ENCODE results near the gene EDDM13. TPM values are rescaled to one million over a fixed set of nuclear protein-coding genes. Genes with fewer than 3 reads are reported as not detected.
"Not testable (repeated sequence)": the region's sequence is repeated elsewhere in the genome, so short reads cannot be mapped to it uniquely, and the experiment has no call there.

The EDDM13 gene
- polyA plus RNA-seq, 2 of the 4 experiments (the other 2 are of a cell fraction): not detected

DNA sequence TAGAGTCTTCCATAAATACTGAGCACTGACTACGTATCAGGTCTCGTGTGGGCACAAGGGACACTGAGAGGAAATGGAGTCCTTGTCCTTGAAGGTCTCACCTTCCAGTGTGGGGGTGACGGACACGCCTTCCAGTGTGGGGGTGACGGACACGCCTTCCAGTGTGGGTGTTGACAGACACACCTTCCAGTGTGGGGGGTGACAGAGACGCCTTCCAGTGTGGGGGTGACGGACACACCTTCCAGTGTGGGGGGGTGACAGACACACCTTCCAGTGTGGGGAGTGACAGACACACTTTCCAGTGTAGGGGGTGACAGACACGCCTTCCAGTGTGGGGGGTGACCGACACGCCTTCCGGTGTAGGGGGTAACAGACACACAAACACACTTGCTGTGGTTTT lies 14.3 kb upstream of the EDDM13 start (continued):
- TF ChIP-seq FOSL2 (IDR thresholded peaks at IDR 0.05): no peak
- TF ChIP-seq FOSL2 (CRISPR knock-in tag; IDR thresholded peaks at IDR 0.05): no peak
- no peak for TF ChIP-seq RCOR1 (IDR thresholded peaks at IDR 0.05; ENCODE audit: low read depth, low read length)
- no peak for TF ChIP-seq HES2 (IDR thresholded peaks at IDR 0.05)

GRCh38 chr19:56261145-56261544 lies 11.4 kb upstream of the EDDM13 start:
- Histone ChIP-seq H3K4me3 (no peak overlapping the region), H3K9me3 (peaks cover 6% of the 10 kb centered on the region; the same call in 2 of the 3 replicates), H3K4me2 (no peak overlapping the region), H3K27ac (no peak overlapping the region), H3K4me1 (no peaks in the 10 kb centered on the region)
- ChIA-PET CTCF (interaction anchor here (0.8 kb wide), 2 partner anchors 8 to 73 kb away, joined by 3 to 5 read pairs; no protein-coding TSS in a partner anchor), POLR2A (no interaction called here)
- DNase-seq (ENCODE audit: low read depth in 1 of 2, low spot score in 1 of 2) (no peak), FAIRE-seq (no peak), ATAC-seq (no peak)
- no peak for TF ChIP-seq ZNF302 (CRISPR knock-in tag; IDR thresholded peaks at IDR 0.05)
- TF ChIP-seq RNF2 (IDR thresholded peaks at IDR 0.05; ENCODE audit: borderline replicate concordance, low read depth): no peak
- TF ChIP-seq RCOR1 (IDR thresholded peaks at IDR 0.05; ENCODE audit: low read depth, low read length): no peak
- TF ChIP-seq RFX5 (IDR thresholded peaks at IDR 0.05): no peak
- TF ChIP-seq KDM1A (IDR thresholded peaks at IDR 0.05; ENCODE audit: low read depth): no peak
- no peak for TF ChIP-seq EHMT2 (IDR thresholded peaks at IDR 0.05; ENCODE audit: low read depth)
- TF ChIP-seq CBX8 (IDR thresholded peaks at IDR 0.05): no peak
- no peak for TF ChIP-seq HDAC2 (IDR thresholded peaks at IDR 0.05)
- TF ChIP-seq CHD2 (IDR thresholded peaks at IDR 0.05; ENCODE audit: low read length, partially characterized antibody): no peak
- TF ChIP-seq HOXA7 (CRISPR knock-in tag; IDR thresholded peaks at IDR 0.05): no peak
- no peak for TF ChIP-seq EP300 (IDR thresholded peaks at IDR 0.05)
- TF ChIP-seq FOSB (CRISPR knock-in tag; IDR thresholded peaks at IDR 0.05): no peak
- no peak for TF ChIP-seq RARB (CRISPR knock-in tag; IDR thresholded peaks at IDR 0.05)
- TF ChIP-seq JUNB (IDR thresholded peaks at IDR 0.05): no peak
- TF ChIP-seq NPAS2 (CRISPR knock-in tag; IDR thresholded peaks at IDR 0.05; ENCODE audit: borderline replicate concordance): no peak
- TF ChIP-seq JUN (IDR thresholded peaks at IDR 0.05): no peak
- TF ChIP-seq, protein P1, sequence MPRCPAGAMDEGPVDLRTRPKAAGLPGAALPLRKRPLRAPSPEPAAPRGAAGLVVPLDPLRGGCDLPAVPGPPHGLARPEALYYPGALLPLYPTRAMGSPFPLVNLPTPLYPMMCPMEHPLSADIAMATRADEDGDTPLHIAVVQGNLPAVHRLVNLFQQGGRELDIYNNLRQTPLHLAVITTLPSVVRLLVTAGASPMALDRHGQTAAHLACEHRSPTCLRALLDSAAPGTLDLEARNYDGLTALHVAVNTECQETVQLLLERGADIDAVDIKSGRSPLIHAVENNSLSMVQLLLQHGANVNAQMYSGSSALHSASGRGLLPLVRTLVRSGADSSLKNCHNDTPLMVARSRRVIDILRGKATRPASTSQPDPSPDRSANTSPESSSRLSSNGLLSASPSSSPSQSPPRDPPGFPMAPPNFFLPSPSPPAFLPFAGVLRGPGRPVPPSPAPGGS (IDR thresholded peaks at IDR 0.05): no peak

DNA sequence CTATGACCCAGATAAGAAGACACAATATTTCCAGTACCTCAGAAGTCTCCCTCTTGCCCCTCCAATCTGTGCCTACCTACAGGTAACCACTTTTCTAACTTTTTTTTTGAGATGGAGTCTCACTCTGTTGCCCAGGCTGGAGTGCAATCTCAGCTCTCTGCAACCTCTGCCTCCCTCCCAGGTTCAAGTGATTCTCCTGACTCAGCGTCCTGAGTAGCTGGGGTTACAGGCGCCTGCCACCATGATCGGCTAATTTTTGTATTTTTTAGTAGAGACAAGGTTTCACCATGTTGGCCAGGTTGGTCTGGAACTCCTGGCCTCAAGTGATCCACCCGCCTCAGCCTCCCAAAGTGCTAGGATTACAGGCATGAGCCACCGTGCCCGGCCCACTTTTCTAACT lies 10.6 kb upstream of the EDDM13 start:
- FAIRE-seq; H3K9me3 ChIP-seq; POLR2A ChIA-PET; DNase-seq (ENCODE audit: low read depth in 1 of 2, low spot score in 1 of 2); H3K4me2 ChIP-seq; H3K4me3 ChIP-seq; ATAC-seq; H3K4me1 ChIP-seq; H3K27ac ChIP-seq: not testable (repeated sequence)
- TF ChIP-seq MAFK (IDR thresholded peaks at IDR 0.05; ENCODE audit: partially characterized antibody): peak; percentile 41
- CTCF ChIA-PET: interaction anchor here (0.8 kb wide), 1 partner anchor 9 kb away, joined by 5 read pairs; no protein-coding TSS in a partner anchor
- 92% methylated on average over 6 of the region's 6 CpGs for WGBS (ENCODE audit: missing lambda C conversion rate)

- Histone ChIP-seq H3K4me1 (no peaks in the 10 kb centered on the region), H3K4me2 (no peak overlapping the region), H3K4me3 (no peak overlapping the region), H3K27ac (no peak overlapping the region), H3K9me3 (peaks cover 6% of the 10 kb centered on the region; the same call in 2 of the 3 replicates)
- DNase-seq (ENCODE audit: low read depth in 1 of 2, low spot score in 1 of 2) (no peak), ATAC-seq (no peak), FAIRE-seq (no peak)
- ChIA-PET CTCF (interaction anchor here (3.4 to 6.9 kb wide), 2 partner anchors 10 to 70 kb away, joined by 8 to 46 read pairs; no protein-coding TSS in a partner anchor), POLR2A (no interaction called here)
- TF ChIP-seq FOXS1 (CRISPR knock-in tag; IDR thresholded peaks at IDR 0.05) (no peak), HES2 (IDR thresholded peaks at IDR 0.05) (no peak), ZC3H11A (IDR thresholded peaks at IDR 0.05) (no peak)
- WGBS (ENCODE audit: missing lambda C conversion rate): 77% methylated on average over 5 of the region's 5 CpGs
These were observed 9.2 kb upstream of the EDDM13 start for GRCh38 chr19:56263319-56263718.

Data from A549 (cell line).